ENCODE data around the gene AKR1C3.

The AKR1C3 gene

GRCh38 chr10:5142199-5142598 lies 48.0 kb downstream of the AKR1C3 start:
- no peak for DNase-seq

GRCh38 chr10:5143137-5143536 lies 48.9 kb downstream of the AKR1C3 start:
- no peak for DNase-seq

GRCh38 chr10:5146920-5147254 lies 52.7 kb downstream of the AKR1C3 start:
- no peak for DNase-seq

GRCh38 chr10:5147255-5147980 lies 53.2 kb downstream of the AKR1C3 start:
- no peak for DNase-seq

- DNase-seq = no peak
Measured at GRCh38 chr10:5147981-5148677, 53.9 kb downstream of the AKR1C3 start.

GRCh38 chr10:5148678-5149032 lies 54.4 kb downstream of the AKR1C3 start:
- no peak for DNase-seq

- DNase-seq = no peak
Measured at GRCh38 chr10:5151076-5151475, 56.9 kb downstream of the AKR1C3 start.

GRCh38 chr10:5155951-5156350 lies 61.7 kb downstream of the AKR1C3 start:
- no peak for DNase-seq
